ENCODE measurements around the gene PFDN6.
"Not testable (repeated sequence)": the region's sequence is repeated elsewhere in the genome, so short reads cannot be mapped to it uniquely, and the experiment has no call there.

The PFDN6 gene

DNA sequence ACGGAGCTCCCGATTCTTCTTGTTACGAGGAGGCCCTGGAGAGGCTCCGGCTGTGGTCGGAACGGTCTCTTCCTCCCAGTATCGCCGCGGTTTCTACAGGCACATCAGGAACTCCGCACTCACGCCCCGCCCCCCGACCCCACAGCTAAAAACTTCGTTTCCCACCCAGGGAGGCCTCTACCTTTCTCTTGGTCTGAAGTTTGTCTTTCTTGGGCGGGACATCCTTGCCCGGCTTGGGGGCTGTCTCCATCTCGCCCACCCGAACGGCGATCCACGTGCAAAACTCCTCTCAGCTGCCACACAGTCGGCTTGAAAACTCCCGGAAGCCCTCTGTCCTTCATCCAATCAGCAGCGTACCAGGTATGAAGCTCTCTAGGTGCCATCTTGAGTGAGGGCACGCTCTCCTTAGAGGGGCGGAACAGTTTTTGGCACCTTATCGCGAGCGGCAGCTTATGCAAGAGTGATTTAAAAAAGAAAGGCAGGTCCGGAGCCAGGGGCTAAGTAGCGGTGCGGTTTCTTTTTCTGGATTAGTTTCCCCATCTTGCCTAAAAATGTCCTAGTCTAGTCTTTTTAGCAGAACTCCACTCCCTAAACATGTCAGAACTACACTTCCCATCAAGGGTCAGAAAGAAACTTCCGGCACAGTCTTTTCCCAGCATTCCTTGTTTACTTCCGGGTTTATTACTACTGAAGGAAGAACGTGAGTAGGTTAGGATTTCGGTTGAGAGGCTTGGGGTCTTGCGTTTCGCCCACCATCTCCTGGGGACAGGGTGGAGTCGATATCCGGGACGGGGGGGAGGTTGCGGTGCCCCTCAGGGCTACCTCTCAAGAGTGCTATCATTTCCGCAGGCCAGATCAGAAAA, at the start of gene PFDN6, which contains the start of gene WDR46:
Gene PFDN6 (plus strand): TSS at position 681 of the 863 bp plus-strand sequence. CDS start 256 bp downstream, outside the sequence.
Gene WDR46 (minus strand): TSS at position 319 of the 863 bp plus-strand sequence. CDS start 69 bp downstream, at position 250.
- DNase-seq, result peak; percentile 73

GRCh38 chr6:33241968-33242367, 47.4 kb upstream of the PFDN6 start:
- DNase-seq, result no peak

DNA sequence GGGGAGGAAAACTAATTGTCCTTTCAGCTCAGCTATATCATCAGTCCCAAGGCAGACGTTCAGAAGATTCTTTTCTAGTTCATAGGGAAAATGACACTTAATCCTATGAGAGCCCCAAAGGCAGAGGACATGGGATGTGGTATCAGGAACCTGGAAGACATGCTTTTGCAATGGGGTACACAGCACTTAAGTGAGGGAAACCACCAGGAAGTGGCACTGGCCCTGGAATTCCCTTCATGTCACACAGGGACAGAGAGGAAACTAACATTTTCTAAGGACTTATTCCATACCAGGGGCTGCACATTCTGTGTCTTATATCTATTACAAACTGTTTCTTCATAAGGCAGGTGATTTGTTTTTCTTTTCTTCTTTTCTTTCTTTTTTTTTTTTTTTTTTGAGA, 45.9 kb upstream of the PFDN6 start:
- no peak for DNase-seq

DNA sequence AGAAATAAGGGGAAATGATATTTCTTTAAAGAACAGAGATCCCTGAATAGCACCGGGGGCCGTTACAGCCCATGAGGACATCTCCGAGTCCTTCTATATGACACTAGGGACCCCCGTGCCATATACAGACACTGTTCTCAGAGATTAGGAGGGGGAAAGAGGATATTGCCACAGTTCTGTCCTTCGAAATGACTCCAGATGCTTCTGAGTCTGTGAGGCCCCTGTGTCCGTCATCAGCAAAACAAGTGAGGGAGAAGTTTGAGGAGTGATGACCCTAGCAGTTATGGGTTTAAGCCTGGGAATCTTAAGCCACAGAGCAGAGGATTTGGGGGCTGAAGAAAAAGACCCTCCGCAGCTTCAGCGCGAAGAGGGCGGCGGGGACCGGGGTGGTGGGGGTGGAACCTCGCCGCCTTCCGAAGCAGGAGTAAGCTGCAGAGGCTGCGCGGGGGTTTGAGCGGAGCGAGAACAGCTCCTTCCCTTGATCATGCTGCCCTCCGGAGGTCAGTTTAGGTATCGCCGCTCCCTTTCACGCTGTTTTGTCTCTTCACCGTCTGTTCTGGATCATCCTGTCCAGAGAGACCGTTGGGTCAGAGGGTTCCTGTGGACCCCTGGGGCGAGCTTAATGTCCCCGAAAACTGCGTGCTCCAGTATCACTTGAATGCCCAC, 41.3 kb upstream of the PFDN6 start:
- DNase-seq, result peak; percentile 60

- DNase-seq, result peak; percentile 45
Measured at GRCh38 chr6:33248643-33248931, 40.8 kb upstream of the PFDN6 start.

DNA sequence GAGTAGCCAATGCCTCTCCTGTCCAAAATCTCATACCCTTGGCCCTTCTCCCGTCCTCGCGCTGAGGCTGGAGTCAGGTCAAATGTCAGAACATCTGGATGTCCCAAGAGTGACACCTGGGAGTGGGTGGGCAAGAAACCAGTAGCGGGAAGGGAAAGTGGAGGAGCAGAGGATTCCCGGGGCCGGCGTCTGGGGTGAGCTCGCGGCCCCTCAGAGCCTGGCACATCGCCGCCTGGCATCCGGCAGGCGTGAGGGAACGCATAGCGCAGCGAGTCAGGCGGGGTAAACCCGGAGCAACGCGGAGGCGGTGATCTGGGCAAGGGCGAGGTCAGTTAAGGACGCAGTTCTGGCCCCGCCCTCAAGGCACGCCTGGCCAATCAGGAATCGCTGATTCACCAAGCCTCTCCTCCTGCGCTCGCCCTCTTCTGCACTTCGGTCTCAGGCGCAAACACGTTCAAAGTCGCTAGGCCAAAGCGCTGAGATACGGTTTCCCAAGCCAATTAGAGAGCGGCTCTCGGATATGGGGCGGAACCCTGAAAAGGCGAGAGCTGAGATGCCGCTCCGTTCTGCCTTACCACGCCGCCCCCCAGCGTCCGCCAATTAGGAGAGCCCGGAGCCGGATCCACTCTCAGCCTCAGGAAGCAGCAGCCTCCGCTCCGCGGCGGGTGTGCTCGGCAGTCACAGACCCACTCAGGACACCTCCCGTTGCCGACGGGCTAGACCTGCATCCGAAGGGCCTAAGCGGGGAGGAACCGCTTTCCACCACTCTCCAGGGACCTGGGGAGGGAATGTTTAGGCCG, 40.3 kb upstream of the PFDN6 start:
- peak; percentile 97 for DNase-seq

DNA sequence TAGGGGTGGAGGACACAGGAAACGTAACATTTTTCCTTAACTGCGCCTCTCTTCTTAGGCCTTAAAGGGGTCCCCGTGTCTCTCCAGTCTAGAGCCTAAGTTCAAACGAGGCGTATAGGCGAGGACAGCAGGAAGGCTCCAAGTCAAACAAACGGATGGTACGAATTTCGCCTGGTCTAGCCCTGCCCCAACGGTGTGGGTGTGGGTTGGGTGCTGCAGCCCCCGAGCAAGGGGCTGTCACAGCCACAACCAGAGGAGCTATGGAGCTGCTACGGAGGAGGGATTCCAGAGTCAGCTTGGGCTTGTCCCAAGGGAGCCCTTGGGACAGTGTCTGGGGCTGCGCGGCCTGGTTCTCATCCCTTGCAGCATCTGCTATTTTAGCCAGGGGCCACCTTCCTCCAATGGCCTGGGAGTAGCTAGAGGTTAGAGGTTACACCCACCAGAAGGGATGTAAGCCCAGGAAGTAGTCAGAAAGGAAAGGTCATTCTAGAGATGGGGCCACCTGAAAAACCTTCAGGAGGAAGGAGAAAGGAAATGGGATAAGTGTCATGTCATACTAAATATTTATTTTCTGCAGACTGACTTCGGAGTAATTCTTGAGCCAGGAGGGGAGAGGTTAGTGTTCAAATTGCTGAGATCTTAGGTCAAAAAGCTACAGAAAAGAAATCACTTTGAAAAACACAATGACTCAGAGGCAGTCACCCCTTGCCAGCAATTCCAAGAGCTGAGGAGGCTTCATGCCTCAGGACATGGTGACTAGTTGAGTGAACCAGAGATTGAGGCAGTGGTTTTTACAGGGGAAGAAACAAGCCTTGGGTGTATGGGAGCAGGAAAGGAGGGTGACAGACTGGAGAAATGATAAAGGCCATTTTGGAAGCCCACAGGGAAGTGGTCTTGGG, 39.4 kb upstream of the PFDN6 start:
- peak; percentile 82 for DNase-seq

DNA sequence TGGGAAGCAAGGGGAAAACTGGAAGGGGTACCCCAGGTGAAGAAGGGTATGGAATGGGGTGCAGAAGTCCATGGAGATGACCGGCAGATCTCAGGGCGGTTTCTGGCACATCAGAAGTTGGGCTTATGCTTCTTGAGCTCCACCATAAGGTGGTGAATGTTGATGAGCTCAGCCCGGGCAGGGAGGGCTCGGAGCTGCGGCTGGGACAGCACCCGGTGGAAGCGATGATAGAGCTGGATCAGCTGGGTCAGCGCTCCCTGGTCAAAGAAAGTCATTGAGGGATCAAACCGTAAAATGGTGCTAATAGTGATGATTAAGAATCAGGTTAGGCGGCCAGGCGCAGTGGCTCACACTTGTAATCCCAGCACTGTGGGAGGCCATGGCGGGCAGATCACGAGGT, 38.7 kb upstream of the PFDN6 start:
- DNase-seq, result no peak

DNA sequence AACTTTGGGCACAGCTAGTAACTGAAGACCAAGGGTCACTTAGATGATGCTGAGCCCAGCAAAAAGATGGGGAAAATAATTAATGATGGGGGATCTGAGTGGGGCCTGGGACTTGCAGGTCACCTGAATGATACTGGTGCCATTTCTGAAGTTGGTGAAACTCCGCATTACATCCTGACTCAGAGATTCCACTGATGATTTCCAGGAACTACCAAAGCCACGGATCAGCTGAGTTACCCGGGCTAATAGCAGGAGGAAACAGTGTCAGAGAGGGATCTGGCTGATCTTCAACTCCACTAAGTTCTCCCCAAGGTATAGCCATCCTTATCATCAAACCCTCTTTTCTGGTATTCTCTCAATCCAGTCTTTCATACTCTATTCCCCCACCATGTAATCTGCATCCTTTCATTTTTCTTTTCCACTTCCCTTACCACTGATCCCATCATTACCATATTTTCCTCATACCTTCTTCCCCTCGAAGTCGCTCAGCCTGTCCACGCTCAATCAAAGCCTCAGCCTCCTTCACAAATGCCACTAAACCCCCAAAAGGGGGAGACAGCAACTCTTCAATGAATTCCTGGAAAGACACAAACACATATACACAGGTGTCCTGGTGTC, 37.9 kb upstream of the PFDN6 start:
- DNase-seq, result no peak

GRCh38 chr6:33252759-33253158, 36.6 kb upstream of the PFDN6 start:
- DNase-seq, result no peak

DNA sequence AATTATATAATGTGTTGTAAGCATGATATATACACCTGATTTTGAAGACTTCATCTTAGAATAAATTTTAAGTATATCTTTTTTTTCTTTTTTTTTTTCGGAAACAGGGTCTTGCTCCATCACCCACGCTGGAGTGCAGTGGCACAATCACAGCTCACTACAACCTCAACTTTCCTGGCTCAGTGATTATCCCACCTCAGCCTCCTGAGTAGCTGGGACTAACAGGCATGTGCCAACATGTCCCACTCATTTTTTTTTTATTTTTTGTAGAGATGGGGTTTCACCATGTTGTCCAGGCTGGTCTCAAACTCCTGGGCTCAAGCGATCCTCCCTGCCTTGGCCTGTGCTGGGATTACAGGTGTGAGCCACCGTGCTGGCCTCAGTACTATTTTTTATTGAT, 34.8 kb upstream of the PFDN6 start:
- no peak for DNase-seq

DNA sequence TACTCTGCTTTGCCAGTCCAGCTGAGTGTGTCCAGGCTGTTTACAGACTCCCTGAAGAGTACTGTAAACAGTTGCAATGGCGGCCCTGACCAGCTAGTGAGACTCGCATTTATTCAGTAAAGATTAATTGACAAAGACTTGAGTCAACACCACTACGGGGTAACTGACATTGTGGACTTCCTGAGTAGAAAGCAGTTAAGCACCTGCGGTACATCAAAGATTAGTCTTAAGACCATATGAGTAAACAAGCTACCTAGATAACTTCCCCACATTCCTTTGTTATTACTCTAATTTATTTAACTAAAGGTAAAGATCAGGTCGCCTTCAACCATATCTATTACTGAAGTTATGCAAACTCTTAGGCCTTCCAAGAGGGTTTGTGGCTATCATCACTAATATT, 30.4 kb upstream of the PFDN6 start:
- DNase-seq, result no peak

- DNase-seq, result not testable (repeated sequence)
Measured at GRCh38 chr6:33262490-33262889, 26.9 kb upstream of the PFDN6 start.

- DNase-seq, result no peak
Measured at GRCh38 chr6:33264015-33264414, 25.4 kb upstream of the PFDN6 start.

DNA sequence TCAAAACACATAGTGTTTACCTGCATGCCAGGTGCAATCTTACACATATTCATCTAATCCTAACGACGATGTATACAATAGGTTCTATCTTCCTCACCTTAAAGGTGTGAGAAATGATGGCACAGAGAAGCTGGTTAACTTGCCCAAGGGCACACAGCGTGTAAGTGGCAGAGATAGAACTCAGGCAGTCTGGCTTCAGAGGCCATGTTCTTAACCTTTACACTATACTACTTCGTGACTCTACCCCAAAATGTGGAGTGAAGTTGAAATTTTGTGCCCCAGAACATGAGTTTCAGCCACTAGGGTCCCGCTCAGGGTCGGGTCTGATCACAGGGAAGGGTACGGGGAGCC, 18.3 kb upstream of the PFDN6 start:
- DNase-seq, result no peak

DNA sequence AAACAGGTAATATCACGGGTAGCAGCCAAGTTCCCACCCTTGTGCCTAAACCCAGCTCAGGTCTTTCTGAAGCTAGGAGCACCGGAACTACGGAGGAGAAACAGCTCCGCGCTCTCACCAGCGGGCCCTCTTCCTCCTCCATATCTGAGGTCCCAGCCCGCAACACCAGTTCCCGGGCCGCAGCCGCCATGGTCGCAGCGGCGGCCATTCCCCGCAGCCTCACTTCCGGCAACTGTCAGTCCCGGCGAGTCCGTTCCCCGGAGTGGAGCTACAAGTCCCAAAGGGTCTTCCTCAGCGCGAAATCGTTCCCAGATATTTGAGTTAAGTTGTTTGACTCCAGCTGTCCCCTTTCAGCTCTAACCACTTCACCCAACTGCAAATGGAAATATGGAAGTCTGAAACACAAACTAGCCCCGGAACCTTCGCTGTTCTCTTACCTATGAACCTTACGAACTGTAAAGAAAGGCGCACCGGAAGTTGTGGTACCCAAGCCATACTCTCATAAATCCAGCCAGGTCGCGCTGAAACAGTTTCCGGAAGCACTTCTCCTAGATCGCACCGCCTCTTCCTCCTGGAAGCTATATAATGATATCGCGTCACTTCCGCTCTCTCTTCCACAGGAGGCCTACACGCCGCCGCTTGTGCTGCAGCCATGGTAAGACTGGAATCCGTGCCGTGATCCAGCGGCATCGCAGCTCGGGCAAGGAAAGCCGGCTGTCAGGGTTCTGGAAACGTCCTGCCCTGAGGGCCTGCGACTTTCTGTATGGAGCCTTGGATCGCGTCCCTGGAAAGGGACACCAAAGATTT, 17.7 kb upstream of the PFDN6 start, which contains the start of the genes RPS18 and VPS52:
Gene RPS18 (plus strand): TSS at position 608 of the 807 bp plus-strand sequence. CDS start 45 bp downstream, at position 653.
Gene VPS52 (minus strand): TSS at position 409 of the 807 bp plus-strand sequence. CDS start 201 bp downstream, at position 208.
- peak; percentile 100 for DNase-seq

- no peak for DNase-seq
Measured at GRCh38 chr6:33272275-33273128, 16.9 kb upstream of the PFDN6 start.

DNA sequence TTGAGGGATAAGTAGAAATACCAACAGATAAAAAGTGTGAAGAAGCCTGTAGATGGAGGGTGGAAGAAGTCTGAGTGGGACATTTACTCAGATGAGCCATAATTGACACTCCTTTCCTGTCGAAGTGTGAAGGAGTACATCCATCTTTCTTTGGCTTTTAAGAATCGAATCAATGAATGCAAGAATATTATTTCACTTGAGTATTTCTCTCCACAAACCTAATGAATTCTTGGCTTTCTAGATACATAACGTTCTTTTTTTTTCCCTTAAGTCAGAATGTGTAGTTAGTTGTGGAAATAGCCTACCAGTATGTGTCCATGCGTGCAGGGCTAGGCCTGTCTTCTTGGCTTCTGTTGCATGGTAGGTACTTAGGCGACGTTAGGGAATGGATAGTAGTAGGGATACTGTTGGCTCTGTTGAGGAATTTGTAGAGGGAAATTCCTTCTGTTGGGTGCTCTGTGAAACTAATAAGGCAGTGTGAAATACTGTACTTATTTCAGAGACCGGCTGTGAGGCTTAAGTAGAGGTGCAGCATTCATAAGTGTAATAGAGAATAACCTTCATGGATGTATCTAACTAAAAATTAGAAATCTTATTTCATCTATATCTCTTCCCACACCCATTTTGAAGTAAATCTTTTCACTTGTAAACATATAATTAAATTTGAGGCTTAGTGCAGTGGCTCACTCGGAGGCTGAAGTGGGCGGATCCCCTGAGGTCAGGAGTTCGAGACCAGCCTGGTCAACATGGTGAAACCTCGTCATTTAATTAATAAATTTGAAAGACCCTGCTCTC, 16.1 kb upstream of the PFDN6 start:
- no peak for DNase-seq
